Measurements from ENCODE around the gene CETP. TPM values are rescaled to one million over a fixed set of nuclear protein-coding genes. Genes with fewer than 3 reads are reported as not detected.

The CETP gene
- total and polyA plus RNA-seq, 4 donors, result 3.3 to 24.0 (median 6.3) TPM

DNA sequence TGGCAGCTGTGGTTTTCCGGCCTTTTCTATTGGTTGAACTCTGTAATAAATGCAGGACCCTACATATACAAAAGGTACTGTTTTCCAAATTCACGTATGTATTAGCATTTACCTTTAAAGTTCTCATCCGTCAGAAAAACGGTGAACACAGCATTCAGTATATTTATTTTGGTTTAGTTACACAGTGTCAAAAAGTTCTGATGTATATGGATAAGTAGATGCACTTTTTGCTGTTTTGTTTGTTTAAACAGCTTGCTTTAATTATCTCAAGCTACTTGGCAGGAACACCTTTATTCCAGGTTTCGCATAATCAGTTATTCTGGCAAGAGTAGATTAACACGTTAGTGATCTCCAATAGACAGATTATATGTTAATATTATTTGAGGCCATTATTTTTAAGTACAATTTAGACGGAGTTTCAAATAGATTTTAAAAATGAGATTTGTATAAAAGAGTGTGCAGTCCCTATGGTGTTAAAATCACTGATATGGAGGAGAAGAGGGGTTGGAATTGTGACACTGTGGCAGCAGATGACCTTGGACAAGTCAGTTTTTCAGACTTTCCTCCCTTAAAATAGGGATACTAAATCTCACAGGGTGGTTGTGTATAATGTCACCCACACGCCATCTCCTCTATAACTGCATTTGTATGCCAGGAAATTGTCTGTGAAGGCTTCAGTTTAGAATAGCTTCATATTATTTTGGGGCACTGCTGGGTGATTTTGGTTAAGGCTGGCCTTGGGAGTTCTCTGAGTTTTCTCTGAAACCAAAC is 27.7 kb upstream of the CETP start:
- whole genome bisulfite sequencing, result 11% methylated on average over 8 of the region's 8 CpGs
- TF ChIP-seq NR2F2 (IDR thresholded peaks at IDR 0.05) (no peak), SP1 (IDR thresholded peaks at IDR 0.05) (no peak), RXRA (IDR thresholded peaks at IDR 0.05) (no peak), GABPA (IDR thresholded peaks at IDR 0.05 in 1 of 2, conservative IDR thresholded peaks at IDR 0.05 in 1 of 2) (no peak), EGR1 (IDR thresholded peaks at IDR 0.05; ENCODE audit: low read depth in 2 of 2) (no peak), RAD21 (IDR thresholded peaks at IDR 0.05) (no peak), FOXA2 (IDR thresholded peaks at IDR 0.05) (no peak), HNF4A (conservative IDR thresholded peaks at IDR 0.05) (no peak), HNF4G (IDR thresholded peaks at IDR 0.05) (no peak), TAF1 (conservative IDR thresholded peaks at IDR 0.05) (no peak), FOXA1 (IDR thresholded peaks at IDR 0.05) (no peak), JUND (IDR thresholded peaks at IDR 0.05) (no peak), YY1 (IDR thresholded peaks at IDR 0.05) (no peak)
- TF ChIP-seq, protein P1, sequence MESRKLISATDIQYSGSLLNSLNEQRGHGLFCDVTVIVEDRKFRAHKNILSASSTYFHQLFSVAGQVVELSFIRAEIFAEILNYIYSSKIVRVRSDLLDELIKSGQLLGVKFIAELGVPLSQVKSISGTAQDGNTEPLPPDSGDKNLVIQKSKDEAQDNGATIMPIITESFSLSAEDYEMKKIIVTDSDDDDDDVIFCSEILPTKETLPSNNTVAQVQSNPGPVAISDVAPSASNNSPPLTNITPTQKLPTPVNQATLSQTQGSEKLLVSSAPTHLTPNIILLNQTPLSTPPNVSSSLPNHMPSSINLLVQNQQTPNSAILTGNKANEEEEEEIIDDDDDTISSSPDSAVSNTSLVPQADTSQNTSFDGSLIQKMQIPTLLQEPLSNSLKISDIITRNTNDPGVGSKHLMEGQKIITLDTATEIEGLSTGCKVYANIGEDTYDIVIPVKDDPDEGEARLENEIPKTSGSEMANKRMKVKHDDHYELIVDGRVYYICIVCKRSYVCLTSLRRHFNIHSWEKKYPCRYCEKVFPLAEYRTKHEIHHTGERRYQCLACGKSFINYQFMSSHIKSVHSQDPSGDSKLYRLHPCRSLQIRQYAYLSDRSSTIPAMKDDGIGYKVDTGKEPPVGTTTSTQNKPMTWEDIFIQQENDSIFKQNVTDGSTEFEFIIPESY (IDR thresholded peaks at IDR 0.05), result no peak
- TF ChIP-seq, protein P2, sequence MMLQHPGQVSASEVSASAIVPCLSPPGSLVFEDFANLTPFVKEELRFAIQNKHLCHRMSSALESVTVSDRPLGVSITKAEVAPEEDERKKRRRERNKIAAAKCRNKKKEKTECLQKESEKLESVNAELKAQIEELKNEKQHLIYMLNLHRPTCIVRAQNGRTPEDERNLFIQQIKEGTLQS (IDR thresholded peaks at IDR 0.05), result no peak
- TF ChIP-seq, protein P3, sequence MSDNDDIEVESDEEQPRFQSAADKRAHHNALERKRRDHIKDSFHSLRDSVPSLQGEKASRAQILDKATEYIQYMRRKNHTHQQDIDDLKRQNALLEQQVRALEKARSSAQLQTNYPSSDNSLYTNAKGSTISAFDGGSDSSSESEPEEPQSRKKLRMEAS (IDR thresholded peaks at IDR 0.05), result no peak
- TF ChIP-seq, protein P4, sequence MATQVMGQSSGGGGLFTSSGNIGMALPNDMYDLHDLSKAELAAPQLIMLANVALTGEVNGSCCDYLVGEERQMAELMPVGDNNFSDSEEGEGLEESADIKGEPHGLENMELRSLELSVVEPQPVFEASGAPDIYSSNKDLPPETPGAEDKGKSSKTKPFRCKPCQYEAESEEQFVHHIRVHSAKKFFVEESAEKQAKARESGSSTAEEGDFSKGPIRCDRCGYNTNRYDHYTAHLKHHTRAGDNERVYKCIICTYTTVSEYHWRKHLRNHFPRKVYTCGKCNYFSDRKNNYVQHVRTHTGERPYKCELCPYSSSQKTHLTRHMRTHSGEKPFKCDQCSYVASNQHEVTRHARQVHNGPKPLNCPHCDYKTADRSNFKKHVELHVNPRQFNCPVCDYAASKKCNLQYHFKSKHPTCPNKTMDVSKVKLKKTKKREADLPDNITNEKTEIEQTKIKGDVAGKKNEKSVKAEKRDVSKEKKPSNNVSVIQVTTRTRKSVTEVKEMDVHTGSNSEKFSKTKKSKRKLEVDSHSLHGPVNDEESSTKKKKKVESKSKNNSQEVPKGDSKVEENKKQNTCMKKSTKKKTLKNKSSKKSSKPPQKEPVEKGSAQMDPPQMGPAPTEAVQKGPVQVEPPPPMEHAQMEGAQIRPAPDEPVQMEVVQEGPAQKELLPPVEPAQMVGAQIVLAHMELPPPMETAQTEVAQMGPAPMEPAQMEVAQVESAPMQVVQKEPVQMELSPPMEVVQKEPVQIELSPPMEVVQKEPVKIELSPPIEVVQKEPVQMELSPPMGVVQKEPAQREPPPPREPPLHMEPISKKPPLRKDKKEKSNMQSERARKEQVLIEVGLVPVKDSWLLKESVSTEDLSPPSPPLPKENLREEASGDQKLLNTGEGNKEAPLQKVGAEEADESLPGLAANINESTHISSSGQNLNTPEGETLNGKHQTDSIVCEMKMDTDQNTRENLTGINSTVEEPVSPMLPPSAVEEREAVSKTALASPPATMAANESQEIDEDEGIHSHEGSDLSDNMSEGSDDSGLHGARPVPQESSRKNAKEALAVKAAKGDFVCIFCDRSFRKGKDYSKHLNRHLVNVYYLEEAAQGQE (IDR thresholded peaks at IDR 0.05), result no peak
- TF ChIP-seq, protein P5, sequence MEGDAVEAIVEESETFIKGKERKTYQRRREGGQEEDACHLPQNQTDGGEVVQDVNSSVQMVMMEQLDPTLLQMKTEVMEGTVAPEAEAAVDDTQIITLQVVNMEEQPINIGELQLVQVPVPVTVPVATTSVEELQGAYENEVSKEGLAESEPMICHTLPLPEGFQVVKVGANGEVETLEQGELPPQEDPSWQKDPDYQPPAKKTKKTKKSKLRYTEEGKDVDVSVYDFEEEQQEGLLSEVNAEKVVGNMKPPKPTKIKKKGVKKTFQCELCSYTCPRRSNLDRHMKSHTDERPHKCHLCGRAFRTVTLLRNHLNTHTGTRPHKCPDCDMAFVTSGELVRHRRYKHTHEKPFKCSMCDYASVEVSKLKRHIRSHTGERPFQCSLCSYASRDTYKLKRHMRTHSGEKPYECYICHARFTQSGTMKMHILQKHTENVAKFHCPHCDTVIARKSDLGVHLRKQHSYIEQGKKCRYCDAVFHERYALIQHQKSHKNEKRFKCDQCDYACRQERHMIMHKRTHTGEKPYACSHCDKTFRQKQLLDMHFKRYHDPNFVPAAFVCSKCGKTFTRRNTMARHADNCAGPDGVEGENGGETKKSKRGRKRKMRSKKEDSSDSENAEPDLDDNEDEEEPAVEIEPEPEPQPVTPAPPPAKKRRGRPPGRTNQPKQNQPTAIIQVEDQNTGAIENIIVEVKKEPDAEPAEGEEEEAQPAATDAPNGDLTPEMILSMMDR (IDR thresholded peaks at IDR 0.05; ENCODE audit: low read depth, low read length, missing input control), result no peak
- Histone ChIP-seq H3K4me1 (ENCODE audit: control insufficient read depth in 4 of 4, insufficient read depth in 4 of 4, low read length in 3 of 4) (peaks cover 2 to 38% (median 27%) of the 10 kb centered on the region in 4 donors), H3K36me3 (ENCODE audit: control insufficient read depth in 4 of 4, insufficient read depth in 3 of 4, low read depth in 1 of 4, low read length in 3 of 4) (peaks cover 12 to 41% (median 35%) of the 10 kb centered on the region in 4 donors), H3K27ac (ENCODE audit: low read depth in 1 of 2, low read length in 2 of 2) (peak overlapping the region; percentile 95 to 97), H3K9ac (ENCODE audit: low read depth in 1 of 2, low read length in 2 of 2) (peak overlapping the region; percentile 91 to 95), H3K4me3 (ENCODE audit: low read depth in 1 of 3, low read length in 3 of 3) (peak overlapping the region; percentile 79 to 98 (median 91)), H3K27me3 (ENCODE audit: control insufficient read depth in 4 of 4, insufficient read depth in 4 of 4, low read length in 3 of 4) (no peaks in the 10 kb centered on the region), H3K9me3 (ENCODE audit: control insufficient read depth in 4 of 4, low read length in 3 of 4) (no peaks in the 10 kb centered on the region)
- DNase-seq (ENCODE audit: low spot score), result no peak

Measured in liver (tissue), 9 donors.